Measurements from ENCODE around the gene PDHX.

Gene PDHX

DNA sequence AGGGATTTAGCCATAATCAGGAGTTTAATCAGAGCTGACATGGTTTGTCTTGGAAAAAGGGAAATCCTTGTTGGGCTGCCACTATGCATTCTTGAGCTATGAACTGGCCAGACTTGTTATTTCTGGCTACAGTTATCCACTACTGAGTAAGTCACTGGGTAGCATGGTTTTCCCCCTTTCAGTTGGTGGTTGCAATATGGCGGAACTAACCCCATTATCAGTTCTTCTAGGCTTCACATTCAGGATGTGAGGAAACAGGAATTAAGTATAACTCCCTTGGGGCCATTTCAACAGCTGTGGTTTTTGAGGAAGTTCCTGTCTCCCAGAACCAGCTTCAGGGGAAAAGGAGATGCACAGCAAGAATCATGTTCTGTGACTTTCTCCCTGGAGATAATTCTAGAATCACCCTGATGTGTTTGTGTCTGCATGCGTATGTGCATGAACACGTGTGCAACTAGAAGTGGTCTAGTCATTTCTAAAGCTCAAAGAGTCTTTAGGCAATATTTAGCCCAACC lies 119.5 kb downstream of the PDHX start:
- in situ Hi-C loops (cut with MboI; ENCODE audit: low pct_unique_long_range_greater_than_20kb, low sequenced_read_pairs) = no loop called here
- peak; percentile 94 for DNase-seq

- DNase-seq = peak; percentile 48
- in situ Hi-C loops (cut with MboI; ENCODE audit: low pct_unique_long_range_greater_than_20kb, low sequenced_read_pairs) = no loop called here
Measured at GRCh38 chr11:35036639-35037038, 120.2 kb downstream of the PDHX start.

DNA sequence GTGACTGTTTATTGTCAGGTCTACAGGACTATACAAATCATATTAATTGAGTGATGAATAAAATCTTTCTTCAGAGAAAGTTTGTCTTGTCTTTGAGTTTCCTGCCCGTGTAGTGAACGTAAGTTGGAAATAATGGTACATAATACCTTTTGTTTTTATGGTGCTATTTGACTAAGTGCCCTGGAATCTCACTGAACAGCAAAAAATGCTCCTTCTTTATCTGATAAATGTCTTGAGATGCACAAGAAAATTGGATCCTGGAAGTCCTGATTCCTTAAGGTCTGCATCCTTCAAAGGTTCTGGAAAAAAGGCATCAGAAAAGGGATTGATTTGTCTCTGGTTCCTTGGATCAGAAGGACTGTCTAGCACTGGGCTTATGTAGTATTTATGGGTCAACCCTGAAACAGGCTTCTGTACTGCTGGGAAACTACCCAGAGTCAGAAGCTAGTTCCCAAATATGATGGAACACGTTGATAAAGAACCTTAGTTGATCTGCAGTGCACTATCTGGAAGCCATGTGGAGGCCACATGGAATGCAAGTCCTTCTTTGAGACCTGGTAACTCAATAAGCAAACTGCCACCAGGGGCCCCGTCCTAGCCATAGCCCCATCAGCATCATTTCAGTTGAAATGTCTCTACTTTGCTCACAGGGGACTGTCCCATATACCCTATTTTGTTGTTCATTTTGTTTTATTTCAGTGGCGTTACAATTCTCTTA lies 122.0 kb downstream of the PDHX start:
- no peak for DNase-seq
- in situ Hi-C loops (cut with MboI; ENCODE audit: low pct_unique_long_range_greater_than_20kb, low sequenced_read_pairs) = no loop called here

DNA sequence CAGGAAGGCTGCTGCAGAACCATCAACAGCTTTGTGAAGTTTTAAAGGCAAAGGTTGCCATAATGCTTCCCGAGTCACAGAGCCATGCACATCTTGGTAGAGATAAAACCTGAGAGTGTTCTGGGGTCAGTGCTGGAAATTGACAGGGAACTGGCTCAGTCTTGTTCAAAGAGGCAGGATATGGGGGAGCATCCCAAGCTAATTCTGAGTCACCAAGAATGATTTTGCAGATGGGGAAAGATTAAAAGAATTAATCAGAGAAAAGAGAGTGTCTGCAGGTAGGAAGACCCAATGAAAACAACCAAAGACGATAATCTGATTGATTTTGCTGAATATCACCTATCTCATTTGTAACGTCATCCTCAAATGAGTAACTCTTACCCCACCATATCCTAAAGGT lies 122.7 kb downstream of the PDHX start:
- no peak for DNase-seq
- in situ Hi-C loops (cut with MboI; ENCODE audit: low pct_unique_long_range_greater_than_20kb, low sequenced_read_pairs) = no loop called here

- peak; percentile 84 for DNase-seq
- in situ Hi-C loops (cut with MboI; ENCODE audit: low pct_unique_long_range_greater_than_20kb, low sequenced_read_pairs) = no loop called here
Measured at GRCh38 chr11:35040221-35040942, 124.0 kb downstream of the PDHX start.

DNA sequence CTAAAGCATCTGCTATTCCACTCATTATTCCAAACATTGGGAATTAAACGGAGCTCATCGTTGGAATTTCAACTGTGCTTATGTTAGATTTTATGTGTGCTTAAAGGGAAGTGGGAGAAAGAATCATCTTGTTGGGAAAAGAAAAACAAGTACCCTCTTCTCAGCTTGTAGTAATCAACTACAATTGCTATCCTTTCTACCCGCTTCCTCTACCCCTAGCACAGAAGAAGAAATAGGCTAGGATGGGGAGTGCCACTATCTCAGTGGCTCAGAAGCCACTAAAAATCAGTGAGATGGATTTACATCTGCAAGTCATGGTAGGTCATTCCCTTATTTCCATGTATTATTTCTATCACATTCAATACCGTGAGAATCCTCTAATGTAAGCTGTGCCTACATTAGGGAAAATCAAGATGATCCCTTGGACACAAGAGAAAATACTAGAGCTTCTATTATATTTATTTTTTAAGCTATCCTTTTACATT lies 124.7 kb downstream of the PDHX start:
- DNase-seq = no peak
- in situ Hi-C loops (cut with MboI; ENCODE audit: low pct_unique_long_range_greater_than_20kb, low sequenced_read_pairs) = no loop called here

DNA sequence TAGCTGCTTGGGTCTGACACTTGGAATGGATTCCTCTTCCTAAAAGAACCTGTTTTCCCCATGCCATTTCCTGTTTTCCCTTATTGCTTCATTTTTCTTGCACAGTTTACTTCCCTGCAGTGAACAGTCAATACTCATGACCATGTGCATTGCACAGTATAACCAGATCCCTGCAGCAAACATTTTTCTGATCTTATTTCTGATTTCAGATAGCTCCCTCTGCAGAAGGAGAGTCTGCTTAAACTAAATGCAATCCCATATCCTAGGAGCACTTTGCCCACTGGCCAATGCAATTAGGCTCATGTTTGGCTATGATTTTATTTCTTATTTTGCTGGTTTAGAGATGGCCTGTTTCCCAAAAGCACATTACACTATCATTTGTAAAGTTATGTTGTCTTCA lies 125.8 kb downstream of the PDHX start:
- DNase-seq = no peak
- in situ Hi-C loops (cut with MboI; ENCODE audit: low pct_unique_long_range_greater_than_20kb, low sequenced_read_pairs) = no loop called here

GRCh38 chr11:35042913-35043312 lies 126.5 kb downstream of the PDHX start:
- DNase-seq = no peak
- in situ Hi-C loops (cut with MboI; ENCODE audit: low pct_unique_long_range_greater_than_20kb, low sequenced_read_pairs) = no loop called here

- DNase-seq = peak; percentile 51
- in situ Hi-C loops (cut with MboI; ENCODE audit: low pct_unique_long_range_greater_than_20kb, low sequenced_read_pairs) = no loop called here
Measured at GRCh38 chr11:35043936-35044335, 127.5 kb downstream of the PDHX start.

DNA sequence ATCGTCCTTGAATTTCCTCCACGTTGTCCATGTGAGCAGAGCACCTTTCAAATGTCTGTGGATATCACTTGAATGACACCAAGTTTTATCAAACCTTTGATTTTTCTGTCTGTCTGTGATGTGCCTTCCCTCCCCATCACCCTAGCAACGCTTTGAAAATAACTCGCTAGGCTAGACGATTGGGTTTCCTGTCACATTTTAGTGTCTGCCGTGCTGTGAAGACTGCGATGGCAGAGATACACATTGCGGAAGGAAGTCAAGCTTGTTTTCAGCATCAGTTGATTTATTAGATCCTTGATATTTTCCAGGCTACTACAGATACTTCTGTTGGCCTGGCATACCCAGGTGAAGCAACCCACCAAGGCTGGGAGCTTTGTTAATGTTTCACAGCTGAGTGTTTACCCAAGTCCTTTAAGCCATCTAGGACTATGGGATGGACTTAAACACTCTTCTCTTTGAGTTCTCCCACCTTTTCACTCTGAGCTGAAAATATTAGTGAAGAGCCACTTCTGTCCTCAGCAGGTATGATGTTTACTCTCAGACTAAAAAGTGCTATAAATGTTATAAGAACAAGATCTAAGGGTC lies 128.9 kb downstream of the PDHX start:
- in situ Hi-C loops (cut with MboI; ENCODE audit: low pct_unique_long_range_greater_than_20kb, low sequenced_read_pairs) = no loop called here
- peak; percentile 93 for DNase-seq

All from KBM-7 (cell line).